Thyroid gland (tissue), 4 donors: ENCODE results near the gene ALKBH7. TPM values are rescaled to one million over a fixed set of nuclear protein-coding genes. Genes with fewer than 3 reads are reported as not detected.

ENCODE experiments used
- DNase-seq, 2 donors: peaks; one replicate each; pipeline ENCODE4 v3.0.0-alpha.2; 2019
- H3K27ac ChIP-seq, 3 donors: fragments of 200-600 bp; sonication (generic); 1 replicate in 2 of 3; 2 replicates in 1 of 3; pipeline ENCODE4 v1.5.1; 2016 to 2019; ENCODE audit warnings: mild to moderate bottlenecking in 1 of 3, moderate library complexity in 1 of 3
- H3K27me3 ChIP-seq: fragments of 200-600 bp; sonication (generic); one replicate; pipeline ENCODE4 v1.5.1; 2019
- H3K36me3 ChIP-seq, 2 donors: fragments of 200-600 bp; sonication (generic); one replicate each; pipeline ENCODE4 v1.5.1; 2016 to 2019
- H3K4me1 ChIP-seq, 2 donors: fragments of 200-600 bp; sonication (generic); one replicate each; pipeline ENCODE4 v1.5.1; 2017 to 2019
- H3K4me3 ChIP-seq, 3 donors: fragments of 200-600 bp; sonication (generic); replicated peaks in 1 of 3; 1 replicate in 2 of 3; 2 replicates in 1 of 3; pipeline ENCODE4 v1.5.1; 2016; ENCODE audit warnings: mild to moderate bottlenecking in 1 of 3
- H3K9me3 ChIP-seq: fragments of 200-600 bp; sonication (generic); one replicate; pipeline ENCODE4 v1.5.1; 2017
- POLR2A ChIP-seq, 2 donors: fragments of 450-650 bp; IDR thresholded peaks; one replicate each; pipeline ENCODE4 v1.6.1; 2017; ENCODE audit warnings: antibody characterized with exemption in 2 of 2, mild to moderate bottlenecking in 2 of 2, moderate library complexity in 1 of 2
- WGBS, 2 donors: methylation state at CpG; one replicate each; pipeline ENCODE4 v1.1.5; 2017; 5-methylcytosine and 5-hydroxymethylcytosine counted together
- intact Hi-C: fragments of 100-400 bp; cut with DNase I; formaldehyde crosslinking; loops from one replicate; pipeline ENCODE4 v1.15.1; 2023
- total RNA-seq, 4 donors: library from RNA; depleted of rRNA; stranded (reverse); fragments of >200 nt; gene quantifications; one replicate each; pipeline ENCODE4 v1.2.3, GENCODE V29; 2016
- TF ChIP-seq, protein P1 (sequence below), 6 experiments: fragments of 200-600 bp in 3 of 6; fragments of 450-650 bp in 3 of 6; sonication (generic) in 3 of 6; IDR thresholded peaks; one replicate each; pipeline ENCODE4 v1.5.1; 2016 to 2019; ENCODE audit warnings: antibody characterized with exemption in 6 of 6, mild to moderate bottlenecking in 2 of 6, inconsistent platforms in 1 of 6, moderate library complexity in 1 of 6

The ALKBH7 gene
- total RNA-seq, 4 donors from 2014 or later: 71.8 to 146 (median 91.4) TPM

DNA sequence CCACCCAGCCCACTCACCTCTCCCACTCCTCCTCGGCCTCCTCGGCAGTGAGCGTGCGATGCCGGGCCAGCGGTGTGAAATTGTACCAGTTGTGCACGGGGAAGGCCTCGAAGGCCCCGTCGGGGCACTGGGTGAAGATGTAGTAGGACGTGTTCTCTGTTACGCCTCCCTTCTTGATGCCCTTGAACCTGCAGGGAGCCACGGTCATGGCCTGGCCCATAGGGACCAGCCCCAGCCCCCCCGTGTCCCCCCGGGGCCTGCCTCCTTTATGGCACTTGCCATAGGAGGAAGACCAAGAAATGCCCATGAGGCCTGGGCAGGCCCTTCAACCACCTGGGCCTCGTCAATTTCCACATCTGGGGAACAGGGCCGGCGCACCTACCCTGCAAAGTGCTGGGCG is 14.8 kb downstream of the ALKBH7 start:
- 96% methylated on average over 13 to 18 of the region's 19 CpGs for WGBS, 2 donors
- Histone ChIP-seq H3K9me3 (no peaks in the 10 kb centered on the region), H3K36me3 (peaks cover 52 to 64% of the 10 kb centered on the region in 2 donors), H3K4me3 (no peak overlapping the region), H3K27me3 (no peaks in the 10 kb centered on the region), H3K27ac (no peak overlapping the region), H3K4me1 (peaks cover 7 to 8% of the 10 kb centered on the region in 2 donors)
- DNase-seq: no peak
- no peak for TF ChIP-seq POLR2A (IDR thresholded peaks at IDR 0.05)
- TF ChIP-seq, protein P1, sequence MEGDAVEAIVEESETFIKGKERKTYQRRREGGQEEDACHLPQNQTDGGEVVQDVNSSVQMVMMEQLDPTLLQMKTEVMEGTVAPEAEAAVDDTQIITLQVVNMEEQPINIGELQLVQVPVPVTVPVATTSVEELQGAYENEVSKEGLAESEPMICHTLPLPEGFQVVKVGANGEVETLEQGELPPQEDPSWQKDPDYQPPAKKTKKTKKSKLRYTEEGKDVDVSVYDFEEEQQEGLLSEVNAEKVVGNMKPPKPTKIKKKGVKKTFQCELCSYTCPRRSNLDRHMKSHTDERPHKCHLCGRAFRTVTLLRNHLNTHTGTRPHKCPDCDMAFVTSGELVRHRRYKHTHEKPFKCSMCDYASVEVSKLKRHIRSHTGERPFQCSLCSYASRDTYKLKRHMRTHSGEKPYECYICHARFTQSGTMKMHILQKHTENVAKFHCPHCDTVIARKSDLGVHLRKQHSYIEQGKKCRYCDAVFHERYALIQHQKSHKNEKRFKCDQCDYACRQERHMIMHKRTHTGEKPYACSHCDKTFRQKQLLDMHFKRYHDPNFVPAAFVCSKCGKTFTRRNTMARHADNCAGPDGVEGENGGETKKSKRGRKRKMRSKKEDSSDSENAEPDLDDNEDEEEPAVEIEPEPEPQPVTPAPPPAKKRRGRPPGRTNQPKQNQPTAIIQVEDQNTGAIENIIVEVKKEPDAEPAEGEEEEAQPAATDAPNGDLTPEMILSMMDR (IDR thresholded peaks at IDR 0.05): no peak
- intact Hi-C loops: no loop called here

DNA sequence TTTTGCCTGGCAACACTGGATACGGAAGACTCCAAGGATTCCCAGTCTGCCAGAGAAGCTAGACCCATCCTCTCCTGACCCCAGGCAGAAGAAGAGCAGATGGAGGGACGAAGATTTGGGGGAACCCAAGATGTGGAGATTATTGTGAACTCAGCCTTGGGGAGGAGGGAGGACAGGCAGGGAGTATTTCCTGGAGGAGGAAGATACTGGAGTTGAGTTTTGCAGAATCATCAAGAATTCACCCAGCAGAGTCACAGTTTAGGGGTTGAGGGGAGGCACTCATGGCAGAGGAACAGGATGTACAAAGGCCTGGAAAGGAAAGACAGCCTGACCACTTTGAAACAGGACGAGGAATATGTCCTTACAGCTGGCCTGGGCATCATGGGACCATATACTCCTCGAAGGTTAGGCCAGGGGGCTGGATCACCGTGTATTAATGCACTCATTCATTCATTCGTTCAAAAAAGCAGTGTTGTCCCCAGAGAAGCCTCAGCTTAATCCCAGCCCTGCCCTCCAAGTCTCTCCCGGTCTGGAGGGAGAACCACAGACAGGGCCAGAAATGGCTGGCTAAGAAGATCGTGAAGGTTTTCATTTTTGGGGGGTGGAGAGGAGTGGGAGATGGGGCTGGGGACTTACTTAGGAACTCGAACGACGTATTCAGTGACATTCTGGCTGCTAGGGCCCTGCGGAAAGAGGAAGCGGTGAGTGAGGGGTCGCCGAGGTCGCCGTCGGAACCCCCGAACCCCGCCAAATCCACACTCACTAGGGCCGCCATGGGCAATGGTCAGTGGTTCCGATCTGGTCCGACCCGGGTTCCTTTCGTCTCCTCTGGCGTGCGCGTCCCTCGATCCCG is 19.9 kb downstream of the ALKBH7 start:
- Histone ChIP-seq H3K36me3 (peaks cover 17 to 27% of the 10 kb centered on the region in 2 donors), H3K27ac (peak overlapping the region; percentile 89 to 99 (median 90)), H3K27me3 (no peaks in the 10 kb centered on the region), H3K9me3 (no peaks in the 10 kb centered on the region), H3K4me1 (peaks cover 8 to 9% of the 10 kb centered on the region in 2 donors), H3K4me3 (peak overlapping the region; percentile 64 to 83 (median 69))
- intact Hi-C loops: no loop called here
- 15 to 34% methylated on average over 8 to 15 of the region's 30 CpGs for WGBS, 2 donors
- DNase-seq: no peak
- TF ChIP-seq POLR2A (IDR thresholded peaks at IDR 0.05): no peak
- TF ChIP-seq, protein P1 (IDR thresholded peaks at IDR 0.05): no peak

GRCh38 chr19:6393074-6393982 is 20.7 kb downstream of the ALKBH7 start, which contains the start of gene GTF2F1:
GTF2F1 (minus strand) TSS chr19:6393164; CDS start chr19:6392995, 169 bp downstream.
- Histone ChIP-seq H3K4me3 (peak within 1 kb of the TSS; percentile 64 to 83 (median 69)), H3K36me3 (peaks cover 8 to 18% of the 10 kb centered on the region in 2 donors), H3K4me1 (peaks cover 8 to 9% of the 10 kb centered on the region in 2 donors), H3K27ac (peak within 1 kb of the TSS; percentile 89 to 99 (median 90)), H3K9me3 (no peaks in the 10 kb centered on the region), H3K27me3 (no peaks in the 10 kb centered on the region)
- DNase-seq: peak; percentile 91
- intact Hi-C loops: no loop called here
- WGBS, 2 donors: 1% methylated on average over 22 to 25 of the region's 69 CpGs
- TF ChIP-seq, protein P1 (IDR thresholded peaks at IDR 0.05): peak in 2 of 6 experiments; percentile 15 to 18
- peak; percentile 25 to 54 for TF ChIP-seq POLR2A (IDR thresholded peaks at IDR 0.05)

DNA sequence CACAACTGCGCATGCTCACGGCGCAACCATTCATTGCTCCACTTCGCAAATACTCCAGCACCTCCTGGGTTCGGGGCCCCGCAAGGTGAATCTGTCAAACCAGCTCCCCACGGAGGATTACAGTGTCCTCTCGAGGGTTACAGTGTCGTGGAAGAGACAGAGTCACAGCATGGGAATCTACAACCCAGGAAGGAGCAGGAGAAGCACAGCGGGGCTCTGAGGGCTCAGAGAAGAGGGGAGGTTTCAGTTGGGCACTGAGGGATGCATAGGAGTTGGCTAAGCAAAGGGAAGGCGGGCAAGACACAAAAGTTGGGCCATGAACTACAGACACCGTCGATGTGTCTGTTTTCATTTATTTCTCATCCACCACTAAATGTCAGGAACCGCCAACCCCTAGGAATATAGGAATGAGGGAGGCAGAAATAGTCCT is 21.4 kb downstream of the ALKBH7 start:
- peaks cover 1 to 11% of the 10 kb centered on the region in 2 donors for H3K36me3 ChIP-seq
- 26 to 44% methylated on average over 7 to 14 of the region's 14 CpGs for WGBS, 2 donors
- H3K4me3 ChIP-seq: peak overlapping the region; percentile 64 to 83 (median 69)
- H3K27ac ChIP-seq: peak overlapping the region; percentile 89 to 99 (median 90)
- H3K9me3 ChIP-seq: no peaks in the 10 kb centered on the region
- no peaks in the 10 kb centered on the region for H3K27me3 ChIP-seq
- no peak for TF ChIP-seq POLR2A (IDR thresholded peaks at IDR 0.05)
- TF ChIP-seq, protein P1 (IDR thresholded peaks at IDR 0.05): no peak
- DNase-seq: no peak
- intact Hi-C loops: no loop called here
- peaks cover 8 to 9% of the 10 kb centered on the region in 2 donors for H3K4me1 ChIP-seq
